HepG2 (cell line): ENCODE results near the gene TBC1D22A. TPM values are rescaled to one million over a fixed set of nuclear protein-coding genes. Genes with fewer than 3 reads are reported as not detected.

ENCODE experiments used
- ATAC-seq: fragments of 200-7000 bp; cut with Tn5 transposase; 3 replicates; pipeline ENCODE4 v1.9.1; 2020; ENCODE audit warnings: mild to moderate bottlenecking, moderate library complexity
- BruUV-seq: library from RNA; stranded (reverse); fragments of 400-500 nt; replicated peaks from 2 replicates; lab custom pipeline; 2021; lab: Mats Ljungman, UMichigan
- CTCF ChIA-PET: fragments of 300-600 bp; formaldehyde crosslinking; extraction: SDS; loops from one replicate; lab custom pipeline; 2021; ENCODE audit warnings: low total read pairs, inconsistent platforms, low intra/inter-chr PET ratio; lab: Yijun Ruan, JAX
- POLR2A ChIA-PET: fragments of 350-600 bp; sonication (Branson Sonifier 250); formaldehyde crosslinking; loops from one replicate; lab custom pipeline; 2020; ENCODE audit warnings: antibody characterized with exemption, inconsistent platforms; lab: Yijun Ruan, JAX
- DNase-seq: peaks from one replicate; pipeline ENCODE4 v3.0.0-alpha.2; 2015; ENCODE audit warnings: low spot score
- FAIRE-seq: peaks from 3 replicates; lab custom pipeline; 2011; peaks lifted over from hg19 to GRCh38; lab: Jason Lieb, UNC
- H2AFZ ChIP-seq: one replicate; pipeline ENCODE4 v1.6.1; 2011; ENCODE audit warnings: low read length, inconsistent platforms
- H3K27ac ChIP-seq: fragments of 300-600 bp; 3 replicates; pipeline ENCODE4 v1.8.0; 2011; ENCODE audit warnings: mixed run types, mild to moderate bottlenecking, mixed read lengths, low read length, inconsistent platforms; ENCODE audit not compliant: insufficient read depth; ENCODE audit errors: extremely low read length
- H3K27me3 ChIP-seq, 2 experiments: fragments of 200-600 bp in 1 of 2; 2 replicates in 1 of 2; 3 replicates in 1 of 2; pipeline versions ENCODE4 v1.6.0 to v1.8.0; 2011; ENCODE audit warnings: low read length in 2 of 2, mild to moderate bottlenecking in 2 of 2, moderate library complexity in 2 of 2, inconsistent platforms in 1 of 2; ENCODE audit not compliant: insufficient read depth in 2 of 2, control insufficient read depth in 1 of 2
- H3K36me3 ChIP-seq, 2 experiments: fragments of 200-600 bp in 1 of 2; replicated peaks in 1 of 2; 2 replicates in 1 of 2; 3 replicates in 1 of 2; pipeline versions ENCODE4 v1.5.1 to v1.8.0; 2011; ENCODE audit warnings: low read length in 2 of 2, inconsistent platforms in 1 of 2; ENCODE audit not compliant: insufficient read depth in 2 of 2, control insufficient read depth in 1 of 2
- H3K4me1 ChIP-seq: 2 replicates; pipeline ENCODE4 v1.5.1; 2012; ENCODE audit warnings: low read length, inconsistent platforms; ENCODE audit not compliant: insufficient read depth
- H3K4me2 ChIP-seq: 2 replicates; pipeline ENCODE4 v1.6.0; 2011; ENCODE audit warnings: low read depth, low read length, inconsistent platforms
- H3K4me3 ChIP-seq, 3 experiments: fragments of 200-600 bp in 1 of 3; sonication (generic), shearing (Covaris generic) in 1 of 3; replicated peaks in 1 of 3; 2 replicates each; pipeline ENCODE4 v1.5.1; 2011 to 2016; ENCODE audit warnings: low read length in 3 of 3, inconsistent platforms in 2 of 3, low read depth in 2 of 3, mild to moderate bottlenecking in 2 of 3, control low read depth in 1 of 3, mixed read lengths in 1 of 3; ENCODE audit not compliant: insufficient read depth in 1 of 3
- H3K79me2 ChIP-seq: one replicate; pipeline ENCODE4 v1.6.1; 2011; ENCODE audit warnings: low read length, inconsistent platforms; ENCODE audit not compliant: insufficient read depth
- H3K9ac ChIP-seq: 2 replicates; pipeline ENCODE4 v1.6.0; 2011; ENCODE audit warnings: mild to moderate bottlenecking, low read depth, low read length, inconsistent platforms; ENCODE audit not compliant: insufficient read depth
- H3K9me3 ChIP-seq: 2 replicates; pipeline ENCODE4 v1.5.1; 2012; ENCODE audit warnings: mild to moderate bottlenecking, low read length
- H4K20me1 ChIP-seq: 2 replicates; pipeline ENCODE4 v1.6.0; 2011; ENCODE audit warnings: inconsistent platforms, mild to moderate bottlenecking, low read length, moderate library complexity; ENCODE audit not compliant: insufficient read depth
- CENPX ChIP-seq: sonication (generic); formaldehyde crosslinking; IDR thresholded peaks from 2 replicates; pipeline ENCODE4 v1.9.0; 2021; ENCODE audit warnings: mild to moderate bottlenecking, missing genetic modification reagents, moderate library complexity
- NFATC3 ChIP-seq: sonication (generic); formaldehyde crosslinking; IDR thresholded peaks from 2 replicates; pipeline ENCODE4 v1.5.1; 2020; ENCODE audit warnings: mild to moderate bottlenecking, missing genetic modification reagents
- REPIN1 ChIP-seq: sonication (generic); formaldehyde crosslinking; IDR thresholded peaks from 2 replicates; pipeline ENCODE4 v1.8.0; 2022; ENCODE audit warnings: missing genetic modification reagents, low read depth, mild to moderate bottlenecking, borderline replicate concordance
- SALL1 ChIP-seq: sonication (generic); formaldehyde crosslinking; IDR thresholded peaks from 2 replicates; pipeline ENCODE4 v1.8.0; 2022; ENCODE audit warnings: mild to moderate bottlenecking, missing genetic modification reagents
- ZC3H13 ChIP-seq: sonication (generic); formaldehyde crosslinking; IDR thresholded peaks from 2 replicates; pipeline ENCODE4 v1.8.1; 2023; ENCODE audit warnings: mild to moderate bottlenecking, missing genetic modification reagents, moderate library complexity
- ZKSCAN1 ChIP-seq: fragments of 150-350 bp; IDR thresholded peaks from 2 replicates; pipeline ENCODE4 v1.6.1; 2014; ENCODE audit warnings: low read length
- ZNF563 ChIP-seq: sonication (generic); formaldehyde crosslinking; IDR thresholded peaks from 2 replicates; pipeline ENCODE4 v1.8.0; 2022; ENCODE audit warnings: mild to moderate bottlenecking, moderate library complexity, missing genetic modification reagents
- WGBS: methylation state at CpG from one replicate; pipeline ENCODE4 v1.1.6; 2017; ENCODE audit warnings: low lambda C conversion rate; 5-methylcytosine and 5-hydroxymethylcytosine counted together
- in situ Hi-C: cut with HindIII; loops from 2 replicates; pipeline ENCODE4 v1.10.0; 2017; ENCODE audit warnings: low pct_unique_long_range_greater_than_20kb; ENCODE audit not compliant: extremely low pct_ligation_motif_present
- intact Hi-C: fragments of 100-400 bp; cut with micrococcal nuclease; formaldehyde crosslinking; loops from one replicate; pipeline ENCODE4 v1.10.0; 2022; ENCODE audit not compliant: unreplicated experiment
- polyA plus RNA-seq, 8 experiments: library from polyadenylated mRNA; depleted of rRNA in 3 of 8; stranded (reverse) in 7 of 8; unstranded in 1 of 8; fragments of >200 nt; fragmentation: Illumina TruSeq in 4 of 8; extraction: Trizol in 4 of 8; gene quantifications; 2 replicates each; pipeline versions ENCODE4 v1.2.1 to v1.2.3, GENCODE V29; 2011 to 2016; ENCODE audit warnings: low read depth in 4 of 8, missing spikeins in 1 of 8, mixed read lengths in 1 of 8; ENCODE audit not compliant: insufficient read depth in 1 of 8
- total RNA-seq, 5 experiments: library from RNA; depleted of rRNA; stranded (reverse); fragments of >200 nt; fragmentation: Illumina TruSeq; extraction: Trizol; gene quantifications; 2 replicates each; pipeline ENCODE4 v1.2.3, GENCODE V29; 2016; ENCODE audit warnings: low read depth in 1 of 5
- TF ChIP-seq, protein P1 (sequence below): sonication (generic); formaldehyde crosslinking; IDR thresholded peaks from 2 replicates; pipeline ENCODE4 v1.4.0; 2020; ENCODE audit warnings: mild to moderate bottlenecking, low read depth, missing genetic modification reagents
- TF ChIP-seq, protein P2 (sequence below): sonication (generic); formaldehyde crosslinking; IDR thresholded peaks from one replicate; pipeline ENCODE4 v1.5.1; 2020; ENCODE audit warnings: mild to moderate bottlenecking, missing genetic modification reagents; ENCODE audit errors: not compliant biosample characterization
- TF ChIP-seq, protein P3 (sequence below): sonication (generic); formaldehyde crosslinking; IDR thresholded peaks from 2 replicates; pipeline ENCODE4 v1.5.0; 2020; ENCODE audit warnings: missing genetic modification reagents, mild to moderate bottlenecking, borderline replicate concordance
- TF ChIP-seq, protein P4 (sequence below): sonication (generic); formaldehyde crosslinking; IDR thresholded peaks from 2 replicates; pipeline ENCODE4 v1.8.0; 2022; ENCODE audit warnings: mild to moderate bottlenecking, missing genetic modification reagents; ENCODE audit not compliant: insufficient replicate concordance

Gene TBC1D22A
- total and polyA plus RNA-seq, 2 of the 13 experiments (the other 11 are each of a cell fraction or from before 2014, with no cell fraction given) = 17.3 to 18.0 TPM

DNA sequence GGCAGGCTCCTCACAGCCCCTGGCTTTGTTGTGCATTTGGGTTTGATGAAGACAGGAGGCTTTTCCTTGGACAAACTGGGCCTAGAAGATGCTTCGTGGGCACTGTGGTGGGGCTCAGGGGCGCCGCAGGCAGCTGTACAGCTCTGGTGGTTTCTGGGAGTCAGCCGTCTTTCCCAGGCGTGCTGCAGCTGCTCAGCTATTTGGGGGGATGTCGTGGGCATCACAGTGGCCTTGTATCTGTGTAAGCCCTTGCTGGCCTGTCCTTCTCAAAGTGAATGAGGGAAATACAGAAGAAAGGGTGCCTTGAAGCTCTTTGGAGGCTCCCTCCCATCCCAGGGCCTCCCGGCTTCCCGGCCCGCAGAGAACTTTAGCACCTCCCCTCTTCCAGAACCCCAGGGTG lies 89.5 kb downstream of the TBC1D22A start:
- no peak overlapping the region for H2AFZ ChIP-seq
- no TSS peak for BruUV-seq
- POLR2A ChIA-PET = no interaction called here
- H3K4me1 ChIP-seq = no peaks in the 10 kb centered on the region
- H3K36me3 ChIP-seq = peaks cover 4 to 18% of the 10 kb centered on the region in 2 experiments; a peak in 3 of 5 replicates
- no peak overlapping the region for H3K4me2 ChIP-seq
- in situ Hi-C loops = no loop called here
- H3K79me2 ChIP-seq = peaks cover 4% of the 10 kb centered on the region
- H3K9me3 ChIP-seq = no peaks in the 10 kb centered on the region
- no peaks in the 10 kb centered on the region; the same call in 1 of the 2 replicates for H4K20me1 ChIP-seq
- WGBS = 96% methylated on average over 7 of the region's 9 CpGs
- intact Hi-C loops = no loop called here
- H3K9ac ChIP-seq = no peak overlapping the region
- DNase-seq (no peak), ATAC-seq (no peak), FAIRE-seq (no peak)
- no peak overlapping the region for H3K4me3 ChIP-seq
- H3K27ac ChIP-seq = no peak overlapping the region
- no peaks in the 10 kb centered on the region for H3K27me3 ChIP-seq
- CTCF ChIA-PET = no interaction called here
- TF ChIP-seq, protein P1, sequence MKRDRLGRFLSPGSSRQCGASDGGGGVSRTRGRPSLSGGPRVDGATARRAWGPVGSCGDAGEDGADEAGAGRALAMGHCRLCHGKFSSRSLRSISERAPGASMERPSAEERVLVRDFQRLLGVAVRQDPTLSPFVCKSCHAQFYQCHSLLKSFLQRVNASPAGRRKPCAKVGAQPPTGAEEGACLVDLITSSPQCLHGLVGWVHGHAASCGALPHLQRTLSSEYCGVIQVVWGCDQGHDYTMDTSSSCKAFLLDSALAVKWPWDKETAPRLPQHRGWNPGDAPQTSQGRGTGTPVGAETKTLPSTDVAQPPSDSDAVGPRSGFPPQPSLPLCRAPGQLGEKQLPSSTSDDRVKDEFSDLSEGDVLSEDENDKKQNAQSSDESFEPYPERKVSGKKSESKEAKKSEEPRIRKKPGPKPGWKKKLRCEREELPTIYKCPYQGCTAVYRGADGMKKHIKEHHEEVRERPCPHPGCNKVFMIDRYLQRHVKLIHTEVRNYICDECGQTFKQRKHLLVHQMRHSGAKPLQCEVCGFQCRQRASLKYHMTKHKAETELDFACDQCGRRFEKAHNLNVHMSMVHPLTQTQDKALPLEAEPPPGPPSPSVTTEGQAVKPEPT (CRISPR knock-in tag) = no peak
- no peak for TF ChIP-seq ZKSCAN1
- TF ChIP-seq, protein P2, sequence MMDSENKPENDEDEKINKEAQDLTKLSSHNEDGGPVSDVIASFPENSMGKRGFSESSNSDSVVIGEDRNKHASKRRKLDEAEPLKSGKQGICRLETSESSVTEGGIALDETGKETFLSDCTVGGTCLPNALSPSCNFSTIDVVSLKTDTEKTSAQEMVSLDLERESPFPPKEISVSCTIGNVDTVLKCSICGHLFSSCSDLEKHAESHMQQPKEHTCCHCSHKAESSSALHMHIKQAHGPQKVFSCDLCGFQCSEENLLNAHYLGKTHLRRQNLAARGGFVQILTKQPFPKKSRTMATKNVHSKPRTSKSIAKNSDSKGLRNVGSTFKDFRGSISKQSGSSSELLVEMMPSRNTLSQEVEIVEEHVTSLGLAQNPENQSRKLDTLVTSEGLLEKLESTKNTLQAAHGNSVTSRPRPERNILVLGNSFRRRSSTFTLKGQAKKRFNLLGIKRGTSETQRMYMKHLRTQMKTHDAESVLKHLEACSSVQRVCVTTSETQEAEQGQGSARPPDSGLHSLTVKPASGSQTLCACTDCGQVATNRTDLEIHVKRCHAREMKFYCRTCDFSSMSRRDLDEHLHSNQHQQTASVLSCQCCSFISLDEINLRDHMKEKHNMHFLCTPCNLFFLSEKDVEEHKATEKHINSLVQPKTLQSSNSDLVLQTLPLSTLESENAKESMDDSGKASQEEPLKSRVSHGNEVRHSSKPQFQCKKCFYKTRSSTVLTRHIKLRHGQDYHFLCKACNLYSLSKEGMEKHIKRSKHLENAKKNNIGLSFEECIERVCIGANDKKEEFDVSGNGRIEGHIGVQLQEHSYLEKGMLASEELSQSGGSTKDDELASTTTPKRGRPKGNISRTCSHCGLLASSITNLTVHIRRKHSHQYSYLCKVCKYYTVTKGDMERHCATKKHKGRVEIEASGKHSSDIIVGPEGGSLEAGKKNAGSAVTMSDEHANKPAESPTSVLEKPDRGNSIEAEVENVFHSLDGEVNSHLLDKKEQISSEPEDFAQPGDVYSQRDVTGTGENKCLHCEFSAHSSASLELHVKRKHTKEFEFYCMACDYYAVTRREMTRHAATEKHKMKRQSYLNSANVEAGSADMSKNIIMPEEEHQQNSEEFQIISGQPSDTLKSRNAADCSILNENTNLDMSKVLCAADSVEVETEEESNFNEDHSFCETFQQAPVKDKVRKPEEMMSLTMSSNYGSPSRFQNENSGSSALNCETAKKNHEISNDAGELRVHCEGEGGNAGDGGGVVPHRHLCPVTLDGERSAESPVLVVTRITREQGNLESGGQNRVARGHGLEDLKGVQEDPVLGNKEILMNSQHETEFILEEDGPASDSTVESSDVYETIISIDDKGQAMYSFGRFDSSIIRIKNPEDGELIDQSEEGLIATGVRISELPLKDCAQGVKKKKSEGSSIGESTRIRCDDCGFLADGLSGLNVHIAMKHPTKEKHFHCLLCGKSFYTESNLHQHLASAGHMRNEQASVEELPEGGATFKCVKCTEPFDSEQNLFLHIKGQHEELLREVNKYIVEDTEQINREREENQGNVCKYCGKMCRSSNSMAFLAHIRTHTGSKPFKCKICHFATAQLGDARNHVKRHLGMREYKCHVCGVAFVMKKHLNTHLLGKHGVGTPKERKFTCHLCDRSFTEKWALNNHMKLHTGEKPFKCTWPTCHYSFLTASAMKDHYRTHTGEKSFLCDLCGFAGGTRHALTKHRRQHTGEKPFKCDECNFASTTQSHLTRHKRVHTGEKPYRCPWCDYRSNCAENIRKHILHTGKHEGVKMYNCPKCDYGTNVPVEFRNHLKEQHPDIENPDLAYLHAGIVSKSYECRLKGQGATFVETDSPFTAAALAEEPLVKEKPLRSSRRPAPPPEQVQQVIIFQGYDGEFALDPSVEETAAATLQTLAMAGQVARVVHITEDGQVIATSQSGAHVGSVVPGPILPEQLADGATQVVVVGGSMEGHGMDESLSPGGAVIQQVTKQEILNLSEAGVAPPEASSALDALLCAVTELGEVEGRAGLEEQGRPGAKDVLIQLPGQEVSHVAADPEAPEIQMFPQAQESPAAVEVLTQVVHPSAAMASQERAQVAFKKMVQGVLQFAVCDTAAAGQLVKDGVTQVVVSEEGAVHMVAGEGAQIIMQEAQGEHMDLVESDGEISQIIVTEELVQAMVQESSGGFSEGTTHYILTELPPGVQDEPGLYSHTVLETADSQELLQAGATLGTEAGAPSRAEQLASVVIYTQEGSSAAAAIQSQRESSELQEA (CRISPR knock-in tag) = no peak
- TF ChIP-seq, protein P3, sequence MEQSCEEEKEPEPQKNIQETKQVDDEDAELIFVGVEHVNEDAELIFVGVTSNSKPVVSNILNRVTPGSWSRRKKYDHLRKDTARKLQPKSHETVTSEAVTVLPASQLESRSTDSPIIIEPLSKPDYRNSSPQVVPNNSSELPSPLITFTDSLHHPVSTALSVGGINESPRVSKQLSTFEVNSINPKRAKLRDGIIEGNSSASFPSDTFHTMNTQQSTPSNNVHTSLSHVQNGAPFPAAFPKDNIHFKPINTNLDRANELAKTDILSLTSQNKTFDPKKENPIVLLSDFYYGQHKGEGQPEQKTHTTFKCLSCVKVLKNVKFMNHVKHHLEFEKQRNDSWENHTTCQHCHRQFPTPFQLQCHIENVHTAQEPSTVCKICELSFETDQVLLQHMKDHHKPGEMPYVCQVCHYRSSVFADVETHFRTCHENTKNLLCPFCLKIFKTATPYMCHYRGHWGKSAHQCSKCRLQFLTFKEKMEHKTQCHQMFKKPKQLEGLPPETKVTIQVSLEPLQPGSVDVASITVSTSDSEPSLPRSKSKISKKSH = no peak
- no peak for TF ChIP-seq CENPX (CRISPR knock-in tag)
- TF ChIP-seq, protein P4, sequence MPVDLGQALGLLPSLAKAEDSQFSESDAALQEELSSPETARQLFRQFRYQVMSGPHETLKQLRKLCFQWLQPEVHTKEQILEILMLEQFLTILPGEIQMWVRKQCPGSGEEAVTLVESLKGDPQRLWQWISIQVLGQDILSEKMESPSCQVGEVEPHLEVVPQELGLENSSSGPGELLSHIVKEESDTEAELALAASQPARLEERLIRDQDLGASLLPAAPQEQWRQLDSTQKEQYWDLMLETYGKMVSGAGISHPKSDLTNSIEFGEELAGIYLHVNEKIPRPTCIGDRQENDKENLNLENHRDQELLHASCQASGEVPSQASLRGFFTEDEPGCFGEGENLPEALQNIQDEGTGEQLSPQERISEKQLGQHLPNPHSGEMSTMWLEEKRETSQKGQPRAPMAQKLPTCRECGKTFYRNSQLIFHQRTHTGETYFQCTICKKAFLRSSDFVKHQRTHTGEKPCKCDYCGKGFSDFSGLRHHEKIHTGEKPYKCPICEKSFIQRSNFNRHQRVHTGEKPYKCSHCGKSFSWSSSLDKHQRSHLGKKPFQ (CRISPR knock-in tag) = no peak
- no peak for TF ChIP-seq NFATC3 (CRISPR knock-in tag)
- TF ChIP-seq ZNF563 (CRISPR knock-in tag) = no peak
- no peak for TF ChIP-seq REPIN1 (CRISPR knock-in tag)
- TF ChIP-seq SALL1 (CRISPR knock-in tag) = no peak
- TF ChIP-seq ZC3H13 (CRISPR knock-in tag) = no peak
